Measurements from ENCODE around the gene ARHGEF26. TPM values are rescaled to one million over a fixed set of nuclear protein-coding genes. Genes with fewer than 3 reads are reported as not detected.

The ARHGEF26 gene
- total RNA-seq (1 to 10 TPM in 6 of 10 donors, under 1 TPM in 4; 0.74 to 2.2 (median 1.1) TPM), polyA plus RNA-seq (1 to 10 TPM; 2.3 TPM)
- long read RNA-seq, donor 1, partial matches to known transcripts: 4 of 5 reads
- long read RNA-seq, donor 1, other reads (novel, unspliced or antisense): 0 of 5 reads
- long read RNA-seq, donor 2, partial matches to known transcripts: 0 of 2 reads
- long read RNA-seq, donor 2, other reads (novel, unspliced or antisense): 0 of 2 reads
- long read RNA-seq, donor 3, partial matches to known transcripts: 0 of 3 reads
- long read RNA-seq, donor 3, other reads (novel, unspliced or antisense): 3 of 3 reads

- WGBS, 2 donors: 1% methylated on average over 66 of the region's 66 CpGs
- no peaks in the 10 kb centered on the region for H3K9me3 ChIP-seq
- intact Hi-C loops (cut with DNase I): loop anchor here in 4 of 10 donors (5.0 to 10.0 kb wide), 2 partner anchors 131 to 134 kb away; no protein-coding TSS in a partner anchor
- no peak for TF ChIP-seq CTCF (IDR thresholded peaks at IDR 0.05)
- DNase-seq (peak; percentile 86 to 87), ATAC-seq (peak; percentile 92 to 98 (median 95))
- H3K27me3 ChIP-seq: peaks cover 0 to 57% (median 13%) of the 10 kb centered on the region in 7 donors
- peaks cover 0 to 28% (median 17%) of the 10 kb centered on the region in 9 donors for H3K4me1 ChIP-seq
- peak within 1 kb of the TSS; percentile 59 to 96 (median 78) for H3K4me3 ChIP-seq
- H3K27ac ChIP-seq: peak within 1 kb of the TSS; percentile 20 to 76 (median 47)
- no peaks in the 10 kb centered on the region for H3K36me3 ChIP-seq
These were observed at the start of gene ARHGEF26 for GRCh38 chr3:154120961-154121700. TSS of gene ARHGEF26 (plus strand) at chr3:154121390. CDS start at chr3:154121993, 603 bp downstream.

GRCh38 chr3:154074966-154075365 is 46.2 kb upstream of the ARHGEF26 start:
- H3K4me1 ChIP-seq: no peaks in the 10 kb centered on the region
- ATAC-seq (no peak), DNase-seq (no peak)
- peaks cover 0 to 20% (median 0%) of the 10 kb centered on the region in 11 donors for H3K9me3 ChIP-seq
- H3K4me3 ChIP-seq: no peak overlapping the region
- no peak for TF ChIP-seq CTCF (IDR thresholded peaks at IDR 0.05)
- no peaks in the 10 kb centered on the region for H3K27me3 ChIP-seq
- no peaks in the 10 kb centered on the region for H3K36me3 ChIP-seq
- no peak overlapping the region for H3K27ac ChIP-seq
- WGBS, 2 donors: 93 to 96% methylated on average over 2 of the region's 2 CpGs
- intact Hi-C loops (cut with DNase I): no loop called here

- no peaks in the 10 kb centered on the region for H3K36me3 ChIP-seq
- H3K9me3 ChIP-seq: peaks cover 0 to 10% (median 0%) of the 10 kb centered on the region in 11 donors
- ATAC-seq (no peak), DNase-seq (no peak)
- no peak overlapping the region for H3K27ac ChIP-seq
- H3K4me3 ChIP-seq: no peak overlapping the region
- H3K4me1 ChIP-seq: no peaks in the 10 kb centered on the region
- no peaks in the 10 kb centered on the region for H3K27me3 ChIP-seq
- no peak for TF ChIP-seq CTCF (IDR thresholded peaks at IDR 0.05)
- intact Hi-C loops (cut with DNase I): no loop called here
- WGBS, 2 donors: 78 to 81% methylated on average over 7 of the region's 7 CpGs
These were observed 42.5 kb upstream of the ARHGEF26 start for GRCh38 chr3:154078672-154079071.

- no peak for DNase-seq
- no peak for TF ChIP-seq CTCF (IDR thresholded peaks at IDR 0.05)
- Histone ChIP-seq H3K36me3 (no peaks in the 10 kb centered on the region), H3K27ac (no peak overlapping the region), H3K9me3 (peaks cover 0 to 4% (median 0%) of the 10 kb centered on the region in 11 donors), H3K4me3 (no peak overlapping the region), H3K27me3 (no peaks in the 10 kb centered on the region), H3K4me1 (no peaks in the 10 kb centered on the region)
- ATAC-seq: no peak
- 88% methylated on average over 2 of the region's 2 CpGs for WGBS, 2 donors
- intact Hi-C loops (cut with DNase I): no loop called here
These were observed 39.9 kb upstream of the ARHGEF26 start for GRCh38 chr3:154081305-154081704.
